Right atrium auricular region (tissue), 2 donors: ENCODE measurements around the gene ATXN1. TPM values are rescaled to one million over a fixed set of nuclear protein-coding genes. Genes with fewer than 3 reads are reported as not detected.

Experiments used
- DNase-seq: peaks from one replicate; pipeline ENCODE4 v3.0.0-alpha.2; 2019; ENCODE audit warnings: low spot score
- H3K27ac ChIP-seq, 2 donors: fragments of 200-600 bp; sonication (generic); 1 replicate in 1 of 2; 2 replicates in 1 of 2; pipeline ENCODE4 v1.5.1; 2016 to 2019
- H3K27me3 ChIP-seq, 2 donors: fragments of 200-600 bp; sonication (generic); one replicate each; pipeline versions ENCODE4 v1.5.1 to v1.6.0; 2017 to 2019
- H3K36me3 ChIP-seq: fragments of 200-600 bp; sonication (generic); one replicate; pipeline ENCODE4 v1.5.1; 2016
- H3K4me1 ChIP-seq, 2 donors: fragments of 200-600 bp; sonication (generic); one replicate each; pipeline versions ENCODE4 v1.5.1 to v1.6.0; 2017 to 2019
- H3K4me3 ChIP-seq, 2 donors: fragments of 200-600 bp; sonication (generic); 1 replicate in 1 of 2; 2 replicates in 1 of 2; pipeline ENCODE4 v1.5.1; 2017 to 2019; ENCODE audit warnings: mild to moderate bottlenecking in 1 of 2, moderate library complexity in 1 of 2
- H3K9me3 ChIP-seq, 2 donors: fragments of 200-600 bp; sonication (generic); one replicate each; pipeline ENCODE4 v1.5.1; 2019
- CTCF ChIP-seq, 2 donors: fragments of 200-600 bp; sonication (generic); IDR thresholded peaks; one replicate each; pipeline ENCODE4 v1.5.1; 2019; ENCODE audit warnings: antibody characterized with exemption in 2 of 2
- total RNA-seq, 2 donors: library from RNA; depleted of rRNA; stranded (reverse); fragments of >200 nt; gene quantifications; one replicate each; pipeline ENCODE4 v1.1.0, GENCODE V29; 2016

The ATXN1 gene
- total RNA-seq, 2 donors from 2014 or later: 41.8 to 62.0 TPM

GRCh38 chr6:16491666-16492313 is 269.5 kb downstream of the ATXN1 start:
- Histone ChIP-seq H3K27ac (no peak overlapping the region), H3K36me3 (no peaks in the 10 kb centered on the region)

GRCh38 chr6:16490616-16491015 is 270.6 kb downstream of the ATXN1 start:
- H3K4me1 ChIP-seq: peaks cover 0 to 8% of the 10 kb centered on the region in 2 donors
- H3K27ac ChIP-seq: no peak overlapping the region
- no peak overlapping the region for H3K4me3 ChIP-seq
- TF ChIP-seq CTCF (IDR thresholded peaks at IDR 0.05): no peak
- no peaks in the 10 kb centered on the region for H3K9me3 ChIP-seq
- H3K27me3 ChIP-seq: no peaks in the 10 kb centered on the region
- peaks cover 6% of the 10 kb centered on the region for H3K36me3 ChIP-seq
- no peak for DNase-seq

More at GRCh38 chr6:16491666-16492313, 269.5 kb downstream of the ATXN1 start:
- Histone ChIP-seq H3K4me1 (peaks cover 0 to 16% of the 10 kb centered on the region in 2 donors), H3K27me3 (no peaks in the 10 kb centered on the region), H3K9me3 (no peaks in the 10 kb centered on the region), H3K4me3 (no peak overlapping the region)
- DNase-seq: no peak
- TF ChIP-seq CTCF (IDR thresholded peaks at IDR 0.05): no peak

- DNase-seq: no peak
- Histone ChIP-seq H3K9me3 (no peaks in the 10 kb centered on the region), H3K4me1 (peaks cover 0 to 8% of the 10 kb centered on the region in 2 donors), H3K4me3 (no peak overlapping the region), H3K27me3 (no peaks in the 10 kb centered on the region), H3K36me3 (peaks cover 14% of the 10 kb centered on the region), H3K27ac (no peak overlapping the region)
- no peak for TF ChIP-seq CTCF (IDR thresholded peaks at IDR 0.05)
Measured at GRCh38 chr6:16488813-16489212, 272.4 kb downstream of the ATXN1 start.

DNA sequence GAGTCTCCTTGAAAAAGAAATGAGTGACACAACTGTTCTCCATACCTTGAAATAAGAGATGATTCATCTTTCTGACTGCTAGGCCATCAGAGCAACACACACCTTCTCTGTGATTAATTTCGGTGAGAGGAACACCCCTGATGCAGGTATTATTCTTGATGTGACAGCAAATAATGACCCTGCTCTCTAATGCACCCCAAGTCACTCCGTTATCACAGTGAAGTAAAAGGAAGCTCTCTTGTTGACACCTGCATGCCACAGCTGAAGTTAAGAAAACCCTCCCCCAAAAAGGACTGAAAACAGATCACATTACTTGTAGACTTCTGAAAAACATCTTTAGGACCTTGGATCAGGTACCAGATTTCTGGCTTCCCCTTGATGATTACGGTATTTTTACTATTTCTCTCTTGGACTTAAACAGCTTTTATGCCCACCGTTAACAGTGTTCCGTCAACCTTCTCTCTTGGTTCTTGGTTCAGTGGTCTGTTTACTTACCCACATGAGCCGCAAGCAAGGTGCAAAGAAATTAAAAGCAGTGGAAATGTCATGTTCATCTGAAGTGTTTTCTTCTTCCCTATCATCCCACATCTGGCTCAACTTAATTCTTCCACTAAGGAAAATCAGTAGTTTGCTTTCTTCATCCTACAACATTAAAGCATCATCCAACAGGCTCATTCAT is 273.1 kb downstream of the ATXN1 start:
- TF ChIP-seq CTCF (IDR thresholded peaks at IDR 0.05): no peak
- H3K27ac ChIP-seq: no peak overlapping the region

GRCh38 chr6:16486661-16487060 is 274.6 kb downstream of the ATXN1 start:
- DNase-seq: no peak
- no peak overlapping the region for H3K4me3 ChIP-seq
- no peak overlapping the region for H3K27ac ChIP-seq
- peaks cover 0 to 8% of the 10 kb centered on the region in 2 donors for H3K4me1 ChIP-seq
- TF ChIP-seq CTCF (IDR thresholded peaks at IDR 0.05): no peak
- peaks cover 0 to 7% of the 10 kb centered on the region in 2 donors for H3K9me3 ChIP-seq
- no peaks in the 10 kb centered on the region for H3K27me3 ChIP-seq
- H3K36me3 ChIP-seq: peaks cover 14% of the 10 kb centered on the region

More for the DNA sequence above, 273.1 kb downstream of the ATXN1 start:
- Histone ChIP-seq H3K36me3 (peaks cover 14% of the 10 kb centered on the region), H3K27me3 (no peaks in the 10 kb centered on the region), H3K9me3 (peaks cover 0 to 2% of the 10 kb centered on the region in 2 donors), H3K4me1 (peaks cover 0 to 8% of the 10 kb centered on the region in 2 donors), H3K4me3 (no peak overlapping the region)
- DNase-seq: no peak
